Embryonic facial prominence (tissue), 1 donor: ENCODE data around the gene ERC1.
"Not testable (repeated sequence)": the region's sequence is repeated elsewhere in the genome, so short reads cannot be mapped to it uniquely, and the experiment has no call there.

Experiments
- DNase-seq: peaks from one replicate; pipeline ENCODE4 v3.0.0-alpha.2; 2016; ENCODE audit errors: extremely low spot score

ERC1 gene

DNA sequence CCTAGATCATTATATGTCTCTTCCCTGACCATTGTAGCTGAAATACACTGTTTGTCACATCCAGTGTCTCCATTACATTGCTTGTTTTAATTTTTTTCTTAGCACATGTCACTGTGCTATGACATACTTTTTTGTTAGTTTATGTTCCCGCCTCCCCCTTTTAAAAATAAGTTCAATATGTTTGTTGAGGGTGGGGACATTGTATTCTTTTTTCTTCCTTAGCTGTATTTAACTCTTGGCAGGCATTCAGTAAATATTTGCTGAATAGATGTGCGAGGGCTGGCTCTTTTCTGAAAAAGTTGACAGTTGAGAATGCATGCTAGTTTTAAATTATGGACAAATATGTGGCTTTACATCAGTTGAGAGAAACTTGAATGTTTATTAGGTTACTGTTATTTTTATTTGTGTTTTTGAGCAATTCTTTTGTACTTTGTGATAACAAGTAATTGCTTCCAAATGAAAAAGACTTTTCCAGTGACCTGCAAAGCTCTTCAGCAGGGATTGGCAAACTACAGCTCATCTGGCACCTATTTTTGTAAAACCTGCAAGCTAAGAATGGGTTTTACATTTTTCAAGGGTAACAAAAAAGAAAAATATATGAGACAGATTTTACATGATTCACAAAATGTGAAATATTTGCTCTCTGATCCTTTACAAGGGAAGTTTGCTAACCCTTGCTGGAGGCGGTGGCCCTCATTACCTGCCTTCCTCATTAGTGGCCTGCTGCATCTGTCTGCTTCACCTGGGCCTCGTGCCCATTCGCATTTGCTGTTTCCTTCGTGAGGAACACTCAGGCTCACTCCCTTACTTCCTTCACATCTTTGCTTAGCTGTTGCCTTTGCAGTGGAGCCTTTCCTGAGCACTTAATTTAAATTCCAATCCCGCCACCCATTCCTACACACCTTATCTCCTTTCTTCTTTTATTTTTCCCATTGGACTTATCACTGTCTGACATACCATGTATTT is 229.4 kb downstream of the ERC1 start:
- no peak for DNase-seq

DNA sequence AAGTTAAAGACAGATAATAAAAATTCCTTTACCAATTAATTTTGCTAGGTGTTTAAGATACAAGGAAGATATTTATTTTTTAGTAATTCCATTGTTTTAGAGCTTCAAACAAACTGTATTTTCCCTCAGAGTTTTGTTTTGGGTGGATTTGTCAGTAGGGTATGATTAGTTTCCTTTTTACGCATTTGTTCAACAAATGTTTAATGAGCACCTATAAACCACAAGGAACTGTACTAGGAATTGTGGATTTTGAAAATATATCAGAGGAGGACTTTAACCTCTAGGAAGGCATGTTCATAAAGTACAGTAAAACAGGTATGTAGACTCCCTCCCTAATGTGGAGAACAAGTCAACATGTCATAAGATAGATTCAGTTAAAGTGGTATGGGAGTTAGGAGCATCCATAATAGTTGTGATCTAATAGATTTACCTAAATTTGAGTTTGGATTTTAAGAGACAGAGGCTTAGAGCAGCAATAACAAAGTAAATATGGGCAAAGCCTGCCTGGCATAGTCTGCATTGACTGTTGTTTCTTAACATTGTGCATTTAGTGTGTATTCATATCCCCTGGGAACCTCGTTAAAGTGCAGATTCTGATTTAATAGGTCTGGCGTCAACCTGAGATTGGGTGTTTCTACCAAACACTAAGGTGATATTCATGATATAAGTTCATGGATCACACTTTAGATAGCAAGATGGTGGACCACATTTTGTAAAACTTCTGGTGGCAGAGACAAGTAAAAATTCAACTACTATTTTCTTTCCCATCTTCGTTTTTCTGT is 232.0 kb downstream of the ERC1 start:
- DNase-seq: no peak

DNA sequence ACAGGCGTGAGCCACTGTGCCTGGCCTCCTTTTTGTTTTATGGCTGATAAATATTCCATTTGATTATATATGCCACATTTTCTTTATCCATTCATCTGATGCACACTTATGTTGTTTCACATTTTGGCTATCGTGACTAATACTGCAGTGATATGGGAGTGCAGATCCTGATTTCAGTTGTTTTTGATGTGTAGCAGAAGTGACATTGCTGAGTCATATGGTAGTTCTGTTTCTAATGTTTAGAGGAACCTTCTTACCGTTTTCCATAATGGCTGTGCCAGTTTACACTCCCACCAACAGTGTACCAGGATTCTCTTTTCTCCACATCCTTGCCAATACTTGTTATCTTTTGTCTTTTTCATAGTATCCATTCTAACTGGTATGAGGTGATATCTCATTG is 235.9 kb downstream of the ERC1 start:
- DNase-seq: no peak

DNA sequence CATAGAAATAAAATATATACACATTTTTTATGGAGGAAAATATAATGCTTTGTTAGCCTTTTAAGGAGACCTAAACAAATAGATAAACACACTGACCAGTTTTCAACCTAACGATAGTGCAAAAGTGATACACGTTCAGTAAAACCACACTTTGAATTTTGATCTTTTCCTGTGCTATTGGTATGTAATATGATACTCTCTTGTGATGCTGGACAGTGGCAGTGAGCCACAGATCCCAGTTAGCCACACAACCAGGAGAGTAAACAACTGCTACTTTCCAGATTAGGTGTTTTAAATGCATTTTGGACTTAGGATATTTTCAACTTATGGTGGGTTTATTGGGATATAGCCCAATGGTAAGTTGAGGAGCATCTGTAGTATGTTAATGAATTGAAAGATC is 243.1 kb downstream of the ERC1 start:
- no peak for DNase-seq

DNA sequence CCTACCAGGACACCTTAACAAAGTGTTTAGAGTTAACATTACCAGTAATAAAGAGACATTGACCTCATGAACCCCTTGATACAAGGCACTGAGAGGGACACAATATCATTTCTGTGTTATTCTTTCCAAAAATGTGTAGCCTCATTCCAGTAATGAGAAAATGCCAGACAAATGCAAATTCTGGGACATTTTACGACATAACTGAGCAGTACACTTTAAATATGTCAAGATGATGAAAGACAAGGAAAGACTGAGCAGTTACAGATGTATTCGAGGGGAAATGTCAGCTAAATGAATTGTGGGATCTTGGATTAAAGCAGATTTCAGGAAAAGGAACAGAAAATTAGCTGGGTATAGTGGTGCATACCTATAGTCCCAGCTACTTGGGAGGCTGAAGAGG is 255.6 kb downstream of the ERC1 start:
- DNase-seq: no peak

DNA sequence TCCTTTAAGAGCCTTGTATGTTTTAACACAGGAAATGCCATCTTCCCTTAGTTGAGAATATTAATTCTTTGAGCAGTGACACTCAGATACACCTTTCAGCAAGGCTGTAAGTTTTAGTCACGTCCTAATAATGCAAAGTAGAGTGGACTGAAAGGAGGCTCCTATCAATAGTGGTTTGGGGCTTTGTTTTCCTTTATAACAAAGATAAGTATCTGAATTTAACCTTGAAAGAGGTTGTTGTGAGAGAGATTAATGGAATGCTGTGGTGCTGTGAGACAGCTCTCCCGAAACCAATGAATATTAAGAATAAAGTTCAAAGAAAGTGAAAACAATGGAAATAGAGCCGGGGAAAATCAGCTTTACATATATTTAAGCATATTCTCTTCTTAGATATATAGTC is 259.6 kb downstream of the ERC1 start:
- DNase-seq: no peak

DNA sequence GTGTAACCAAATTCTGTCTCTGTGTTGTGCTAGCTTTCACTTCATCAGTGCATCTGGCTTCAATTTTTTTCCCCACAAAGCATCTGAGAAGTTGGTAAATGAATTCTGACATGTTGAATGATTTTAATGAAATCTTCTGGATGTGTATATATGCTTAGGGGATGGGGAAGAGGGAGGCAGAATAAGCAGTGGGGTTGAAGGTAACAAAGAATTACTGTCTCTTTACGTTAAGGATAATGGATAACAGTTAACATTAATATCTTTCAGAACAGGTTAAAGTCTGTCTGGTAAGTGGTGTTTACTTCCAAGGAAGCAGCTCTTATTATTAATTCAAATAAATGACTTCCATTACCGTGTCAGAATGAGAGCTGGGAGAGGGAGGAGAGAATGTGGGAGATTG is 261.7 kb downstream of the ERC1 start:
- DNase-seq: peak; percentile 8

DNA sequence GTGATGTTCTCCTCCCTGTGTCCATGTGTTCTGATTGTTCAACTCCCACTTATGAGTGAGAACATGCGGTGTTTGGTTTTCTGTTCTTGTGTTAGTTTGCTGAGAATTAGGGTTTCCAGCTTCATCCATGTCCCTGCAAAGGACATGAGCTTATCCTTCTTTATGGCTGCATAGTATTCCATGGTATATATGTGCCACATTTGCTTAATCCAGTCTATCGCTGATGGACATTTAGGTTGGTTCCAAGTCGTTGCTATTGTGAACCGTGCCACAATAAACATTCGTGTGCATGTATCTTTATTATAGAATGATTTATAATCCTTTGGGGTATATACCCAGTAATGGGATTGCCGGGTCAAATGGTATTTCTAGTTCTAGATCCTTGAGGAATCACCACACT is 264.1 kb downstream of the ERC1 start:
- DNase-seq: not testable (repeated sequence)

DNA sequence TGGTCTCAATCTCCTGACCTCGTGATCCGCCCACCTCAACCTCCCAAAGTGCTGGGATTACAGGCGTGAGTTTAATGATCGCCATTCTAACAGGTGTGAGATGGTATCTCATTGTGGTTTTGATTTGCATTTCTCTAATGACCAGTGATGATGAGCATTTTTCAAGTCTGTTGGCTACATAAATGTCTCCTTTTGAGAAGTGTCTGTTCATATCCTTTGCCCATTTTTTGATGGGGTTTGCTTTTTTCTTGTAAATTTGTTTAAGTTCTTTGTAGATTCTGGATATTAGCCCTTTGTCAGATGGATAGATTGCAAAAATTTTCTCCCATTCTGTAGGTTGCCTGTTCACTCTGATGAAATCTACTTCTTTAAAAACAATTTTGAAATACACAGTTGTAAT is 264.8 kb downstream of the ERC1 start:
- not testable (repeated sequence) for DNase-seq

DNA sequence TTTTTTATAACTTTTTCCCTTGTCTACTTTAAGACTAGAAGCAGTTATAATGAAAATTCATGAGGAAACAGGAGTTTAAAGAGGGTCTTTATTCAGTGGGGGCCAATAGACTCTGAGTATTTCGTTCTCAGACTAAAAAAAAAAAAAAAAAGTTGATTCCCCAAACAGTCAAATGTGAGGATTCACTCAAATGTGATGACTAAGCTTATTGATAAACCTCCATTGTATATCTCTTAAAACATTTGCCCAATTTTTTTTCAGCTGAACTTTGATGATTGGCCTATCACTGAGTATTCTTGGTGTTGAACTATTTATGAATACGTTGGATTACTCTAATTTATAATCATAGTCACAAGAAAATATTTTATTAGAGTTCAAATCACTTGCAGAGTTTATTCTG is 265.3 kb downstream of the ERC1 start:
- DNase-seq: no peak

DNA sequence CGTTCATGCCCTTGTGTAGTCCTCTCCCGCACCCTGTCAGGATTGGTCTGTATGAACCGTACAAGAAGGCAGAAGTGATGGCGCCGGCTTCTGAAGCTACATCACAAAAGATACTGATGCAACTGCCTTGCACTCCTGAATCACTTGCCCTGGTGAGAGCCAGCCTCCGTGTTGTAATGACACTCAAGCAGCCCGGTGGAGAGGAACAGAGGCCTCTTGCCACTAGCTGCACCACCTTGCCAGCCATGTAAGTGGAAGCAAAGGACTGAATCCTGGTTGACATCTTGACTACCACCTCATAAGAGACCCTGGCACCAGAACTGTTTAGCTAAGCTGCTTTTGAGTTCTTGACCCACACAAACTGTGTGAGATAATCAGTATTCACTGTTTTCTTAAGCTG is 266.0 kb downstream of the ERC1 start:
- no peak for DNase-seq

DNA sequence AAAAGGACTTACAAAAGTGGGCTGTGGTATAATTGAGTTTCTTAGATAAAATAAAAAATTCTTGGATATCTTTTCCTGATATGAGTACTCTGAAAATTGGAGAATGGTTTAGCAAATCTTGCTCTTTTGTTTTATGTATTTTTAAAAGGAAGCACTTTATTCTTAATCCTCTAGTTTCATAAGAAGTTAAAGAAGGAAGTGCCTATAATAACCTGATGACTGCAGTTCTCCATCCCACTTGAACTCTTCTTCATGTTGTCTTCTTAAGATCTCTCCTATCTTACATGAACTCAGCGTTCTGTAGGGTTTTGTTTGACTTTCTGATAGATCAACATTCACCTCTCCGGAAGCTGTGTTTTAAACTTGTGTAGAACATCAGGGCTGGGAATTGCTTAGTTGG is 271.0 kb downstream of the ERC1 start:
- no peak for DNase-seq

DNA sequence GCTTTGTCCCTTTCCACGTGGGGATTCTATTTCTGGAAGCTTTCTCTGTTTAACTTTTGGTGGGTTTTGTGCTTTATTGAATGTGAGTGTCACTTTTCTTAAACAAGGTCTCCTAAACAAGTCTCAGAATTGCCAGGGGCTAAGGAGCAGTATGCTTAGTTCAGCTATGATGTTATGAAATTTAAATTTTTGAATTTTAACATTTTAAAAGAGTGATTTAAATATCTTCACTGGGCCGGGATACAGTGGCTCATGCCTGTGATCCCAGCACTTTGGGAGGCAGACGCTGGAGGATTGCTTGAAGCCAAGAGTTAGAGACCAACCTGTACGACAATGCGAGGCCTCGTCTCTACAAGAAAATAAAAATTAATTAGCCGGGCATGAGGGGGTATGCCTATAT is 276.2 kb downstream of the ERC1 start:
- DNase-seq: no peak

DNA sequence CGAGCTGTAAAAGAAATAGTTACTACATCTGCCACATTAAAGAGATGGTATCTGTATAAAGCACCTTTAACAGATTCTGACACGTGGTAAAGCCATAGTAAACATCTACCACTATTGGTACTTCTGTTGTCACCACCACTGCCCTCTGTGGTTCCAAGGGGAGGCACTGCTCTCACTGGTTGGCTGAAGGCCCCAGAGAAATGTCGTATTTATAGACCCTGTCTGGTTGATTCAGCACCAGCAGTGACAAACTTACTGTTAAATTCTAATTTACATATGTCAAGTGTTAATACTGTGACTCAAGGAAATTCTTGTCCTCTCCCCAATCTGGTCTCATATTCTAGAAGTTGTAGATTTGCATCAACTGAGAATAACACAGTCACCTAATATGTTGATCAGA is 281.1 kb downstream of the ERC1 start:
- no peak for DNase-seq

DNA sequence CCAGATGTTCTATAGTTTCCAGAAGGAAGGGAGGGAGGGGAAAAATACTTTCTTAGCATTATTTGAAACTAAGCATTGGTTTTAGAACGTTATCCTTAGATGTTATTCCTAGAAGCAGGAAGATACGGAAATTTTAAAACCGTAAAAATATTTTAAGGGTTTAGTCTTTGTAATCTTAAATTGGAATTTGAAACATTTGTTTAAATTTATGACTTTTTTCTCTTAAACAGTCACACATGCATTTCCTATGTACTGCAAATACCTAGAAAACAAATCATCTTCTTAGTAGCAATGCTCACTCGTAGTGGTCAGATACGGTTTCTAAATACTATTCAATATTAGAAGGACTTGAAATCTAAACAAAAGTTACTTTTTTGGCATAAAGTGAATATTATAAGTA is 282.0 kb downstream of the ERC1 start:
- DNase-seq: no peak

DNA sequence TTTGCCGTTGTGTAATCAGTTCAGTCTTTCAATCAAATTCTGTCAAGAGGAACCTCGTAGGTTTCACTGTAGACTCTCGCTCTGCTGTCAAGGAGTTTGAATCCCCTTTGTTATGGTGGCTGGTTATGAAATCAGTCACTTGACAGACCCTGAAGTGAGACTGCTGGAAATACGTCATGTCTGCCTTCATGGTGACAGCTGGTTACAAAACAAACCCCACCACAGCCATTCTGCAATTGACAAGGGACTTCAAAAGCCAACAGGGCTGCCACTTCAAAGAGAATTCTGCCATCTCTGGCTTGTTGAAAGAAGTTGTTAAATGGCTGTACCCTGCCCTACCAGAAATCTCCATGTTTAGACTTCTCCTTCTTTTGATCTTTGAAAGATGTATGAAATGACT is 286.9 kb downstream of the ERC1 start:
- no peak for DNase-seq

DNA sequence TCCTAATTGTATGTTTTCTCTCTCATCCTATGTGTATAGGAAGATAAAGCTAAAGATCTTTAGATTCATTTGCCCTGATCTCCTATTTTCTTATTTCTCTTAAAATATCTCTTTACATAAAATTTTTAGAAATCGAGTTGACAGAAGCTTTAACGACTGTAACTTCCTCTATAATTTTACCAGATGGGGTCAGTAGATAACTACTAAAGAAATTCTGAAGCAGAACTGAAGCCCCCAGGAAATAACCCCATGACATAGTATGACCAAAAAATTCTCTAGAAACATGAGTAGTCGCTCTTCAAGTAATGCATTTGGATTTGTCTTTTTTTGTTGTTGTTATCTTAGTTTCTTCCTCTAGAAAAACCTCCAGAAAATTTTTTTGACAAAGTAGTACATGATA is 288.0 kb downstream of the ERC1 start:
- DNase-seq: no peak

DNA sequence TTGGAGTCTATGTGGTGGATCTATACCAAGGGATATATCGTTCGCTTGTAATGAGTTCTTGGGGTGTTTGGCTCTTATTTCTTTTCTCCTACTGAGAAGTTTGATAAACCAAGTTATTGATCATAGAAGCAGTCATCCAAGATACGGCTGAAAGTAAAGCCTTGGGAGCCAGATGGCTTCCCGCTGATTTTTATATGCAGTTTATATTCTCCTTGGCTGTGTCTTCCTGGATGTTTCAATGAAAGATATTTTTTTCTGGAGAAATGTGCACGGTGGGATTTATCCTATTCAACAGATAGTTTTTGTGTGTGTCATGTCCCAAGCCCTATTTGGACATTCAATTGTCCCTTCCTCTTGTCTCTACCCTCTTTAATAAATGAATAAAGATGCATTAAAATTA is 289.0 kb downstream of the ERC1 start:
- no peak for DNase-seq

DNA sequence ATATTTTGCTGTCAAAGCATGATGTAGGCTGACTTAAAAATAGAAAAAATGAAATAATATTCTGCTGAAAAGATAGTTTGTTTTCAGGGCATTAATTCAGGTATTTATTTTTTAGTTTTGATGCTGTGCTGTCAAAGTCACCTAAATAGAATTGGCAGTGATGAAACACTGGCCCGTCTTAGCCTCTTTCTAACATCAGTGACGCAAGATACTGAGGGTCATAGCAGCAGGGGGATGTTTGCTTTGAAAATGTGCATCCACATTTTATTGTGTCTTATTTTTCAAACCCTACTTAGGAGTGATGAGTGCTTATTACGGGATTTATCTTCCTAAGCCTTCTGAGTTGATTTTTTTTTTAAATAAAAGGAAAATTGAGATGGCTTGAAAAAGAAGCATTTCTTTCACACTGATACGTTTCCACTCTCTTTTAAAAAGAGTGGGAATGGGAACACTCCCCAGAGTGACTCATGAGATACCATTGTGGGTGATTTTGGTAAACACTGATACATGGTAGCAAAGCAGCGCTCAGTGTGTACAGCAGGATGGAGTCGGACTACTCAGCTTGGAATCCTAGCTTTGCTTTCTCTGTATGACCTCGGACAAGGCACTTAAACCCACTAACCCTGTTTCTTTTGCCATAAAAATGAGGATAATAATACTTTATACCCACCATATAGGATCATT is 290.8 kb downstream of the ERC1 start:
- no peak for DNase-seq

DNA sequence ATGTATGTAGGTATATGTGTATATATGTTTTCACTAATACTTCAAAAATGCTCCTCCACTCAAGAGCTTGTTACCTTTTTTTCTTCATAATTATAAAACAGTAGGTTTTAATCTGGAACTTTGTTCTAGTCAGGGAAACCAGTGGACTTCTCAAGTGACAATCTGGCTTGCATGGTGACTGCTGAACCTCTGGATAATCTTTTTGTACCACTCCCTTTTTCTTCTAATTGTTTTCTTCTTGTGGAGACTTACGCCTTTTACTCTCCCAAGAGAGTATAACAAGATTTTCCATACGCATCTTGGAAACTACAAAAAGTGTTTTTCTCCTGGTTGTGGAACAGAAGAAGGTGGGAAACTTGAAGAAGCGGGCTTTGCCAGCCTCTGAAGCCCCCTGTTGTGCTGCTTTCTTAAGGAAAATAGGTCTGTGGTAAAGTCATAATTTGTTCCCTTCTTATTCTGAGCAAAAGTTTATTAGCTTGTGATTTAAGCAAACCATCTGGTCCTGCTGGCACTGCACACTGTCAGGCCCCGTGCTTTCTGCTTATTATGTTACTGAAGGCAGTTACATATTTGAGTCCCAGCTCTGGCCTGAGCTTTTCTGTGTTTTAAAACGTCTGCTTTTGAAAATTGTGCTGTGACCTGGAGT is 291.8 kb downstream of the ERC1 start:
- DNase-seq: no peak

DNA sequence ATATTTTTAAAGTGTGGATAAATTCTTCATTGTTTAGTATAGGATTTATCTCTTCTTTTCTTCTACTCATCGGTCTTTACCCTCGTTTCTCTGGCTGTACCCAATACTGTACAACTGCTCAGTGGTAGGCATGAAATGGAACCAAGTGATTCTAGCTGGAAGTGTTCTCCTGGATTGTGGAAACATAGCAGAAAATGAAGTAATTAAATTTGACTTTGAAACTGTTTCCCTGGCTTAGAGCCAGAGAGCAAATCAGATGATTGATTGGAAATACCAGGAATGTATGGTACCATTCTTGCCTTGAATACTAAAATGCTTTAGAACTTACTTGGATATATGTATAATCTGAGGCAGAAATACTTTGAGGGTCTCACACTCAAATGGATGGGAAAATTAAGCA is 292.3 kb downstream of the ERC1 start:
- no peak for DNase-seq

DNA sequence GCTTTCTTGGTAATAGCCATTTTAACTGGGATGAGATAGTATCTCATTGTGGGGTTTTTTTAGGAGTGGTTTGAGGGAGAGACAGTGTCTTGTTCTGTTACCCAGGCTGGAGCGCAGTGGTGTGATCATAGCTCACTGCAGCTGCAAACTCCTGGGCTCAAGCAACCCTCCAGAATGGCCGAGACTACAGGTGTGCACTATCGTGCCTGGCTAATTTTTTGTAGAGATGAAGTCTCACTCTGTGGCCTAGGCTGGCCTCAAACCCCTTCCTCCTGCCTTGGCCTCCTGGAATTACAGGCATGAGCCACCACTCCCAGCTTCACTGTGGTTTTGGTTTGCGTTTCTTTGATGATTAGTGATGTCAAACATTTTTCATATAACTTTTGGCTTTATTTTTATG is 293.6 kb downstream of the ERC1 start:
- DNase-seq: no peak
